H54 (cell line): ENCODE results near the gene ADAMTSL4.
"Not testable (repeated sequence)": the region's sequence is repeated elsewhere in the genome, so short reads cannot be mapped to it uniquely, and the experiment has no call there.

Source experiments
- DNase-seq: peaks from one replicate; pipeline ENCODE4 v3.0.0; 2011; ENCODE audit warnings: low spot score, mixed read lengths; ENCODE audit not compliant: insufficient read length
- FAIRE-seq: peaks from 3 replicates; lab custom pipeline; 2011; peaks lifted over from hg19 to GRCh38; lab: Jason Lieb, UNC
- POLR2A ChIP-seq: IDR thresholded peaks from 2 replicates; pipeline ENCODE4 v1.6.1; 2011; ENCODE audit warnings: low read depth, mild to moderate bottlenecking, low read length

ADAMTSL4 gene

GRCh38 chr1:150596976-150597375 lies 47.8 kb downstream of the ADAMTSL4 start:
- no peak for TF ChIP-seq POLR2A
- DNase-seq (no peak), FAIRE-seq (no peak)

DNA sequence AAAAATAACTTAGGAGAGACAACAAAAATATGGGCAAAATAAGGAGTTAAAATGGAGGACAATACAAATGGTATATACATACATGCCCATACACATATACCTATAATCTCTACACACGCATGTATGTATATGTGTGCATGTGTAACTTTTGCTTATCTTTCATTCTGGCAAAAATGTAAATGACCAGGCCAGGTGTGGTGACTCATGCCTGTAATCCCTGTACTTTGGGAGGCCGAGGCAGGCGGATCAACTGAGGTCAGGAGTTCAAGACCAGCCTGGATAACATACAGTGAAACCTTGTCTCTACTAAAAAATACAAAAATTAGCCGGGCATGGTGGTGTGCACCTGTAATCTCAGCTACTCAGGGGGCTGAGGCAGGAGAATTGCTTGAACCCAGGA lies 49.1 kb downstream of the ADAMTSL4 start:
- not testable (repeated sequence) for FAIRE-seq, DNase-seq

DNA sequence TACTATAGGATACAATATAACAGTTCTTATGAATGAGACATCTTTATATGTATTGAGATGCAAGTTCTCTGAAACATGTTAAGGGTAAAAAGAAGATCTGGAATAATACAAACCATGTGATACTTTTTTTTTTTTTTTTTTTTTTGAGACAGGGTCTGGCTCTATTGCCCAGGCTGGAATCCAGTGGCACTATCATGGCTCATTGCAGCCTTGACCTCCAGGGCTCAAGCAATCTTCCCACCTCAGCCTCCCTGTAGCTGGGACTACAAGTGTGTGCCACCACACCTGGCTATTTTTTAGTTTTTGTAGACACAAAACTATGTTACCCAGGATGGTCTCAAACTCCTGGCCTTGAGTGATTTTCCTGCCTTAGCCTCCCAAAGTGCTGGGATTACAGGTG lies 52.3 kb downstream of the ADAMTSL4 start:
- FAIRE-seq (no peak), DNase-seq (no peak)
- TF ChIP-seq POLR2A = no peak

- FAIRE-seq = not testable (repeated sequence)
Measured at GRCh38 chr1:150602372-150602771, 53.2 kb downstream of the ADAMTSL4 start.

DNA sequence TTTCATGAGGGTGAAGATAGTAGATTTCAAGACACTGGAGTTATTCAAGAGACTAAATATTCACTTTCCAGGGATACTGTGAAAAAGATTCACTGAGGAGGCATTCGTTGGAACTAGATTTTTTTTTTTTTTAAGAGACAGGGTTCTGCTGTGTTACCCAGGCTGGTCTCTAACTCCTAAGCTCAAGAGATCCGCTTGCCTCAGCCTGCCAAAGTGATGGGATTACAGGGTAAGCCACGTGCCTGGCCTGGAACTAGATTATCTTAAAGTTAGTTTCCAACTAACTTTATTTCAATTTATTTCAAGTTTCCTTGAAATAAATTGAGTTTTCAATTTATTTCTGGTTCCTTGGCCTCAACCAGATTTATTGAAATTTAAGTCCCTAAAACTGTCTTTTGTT lies 54.5 kb downstream of the ADAMTSL4 start:
- DNase-seq (no peak), FAIRE-seq (no peak)
- TF ChIP-seq POLR2A = no peak

More at GRCh38 chr1:150602372-150602771, 53.2 kb downstream of the ADAMTSL4 start:
- DNase-seq = not testable (repeated sequence)

GRCh38 chr1:150604226-150604588 lies 55.0 kb downstream of the ADAMTSL4 start:
- FAIRE-seq = no peak
- no peak for TF ChIP-seq POLR2A
- no peak for DNase-seq

GRCh38 chr1:150605451-150605731 lies 56.2 kb downstream of the ADAMTSL4 start:
- FAIRE-seq, DNase-seq: not testable (repeated sequence)

DNA sequence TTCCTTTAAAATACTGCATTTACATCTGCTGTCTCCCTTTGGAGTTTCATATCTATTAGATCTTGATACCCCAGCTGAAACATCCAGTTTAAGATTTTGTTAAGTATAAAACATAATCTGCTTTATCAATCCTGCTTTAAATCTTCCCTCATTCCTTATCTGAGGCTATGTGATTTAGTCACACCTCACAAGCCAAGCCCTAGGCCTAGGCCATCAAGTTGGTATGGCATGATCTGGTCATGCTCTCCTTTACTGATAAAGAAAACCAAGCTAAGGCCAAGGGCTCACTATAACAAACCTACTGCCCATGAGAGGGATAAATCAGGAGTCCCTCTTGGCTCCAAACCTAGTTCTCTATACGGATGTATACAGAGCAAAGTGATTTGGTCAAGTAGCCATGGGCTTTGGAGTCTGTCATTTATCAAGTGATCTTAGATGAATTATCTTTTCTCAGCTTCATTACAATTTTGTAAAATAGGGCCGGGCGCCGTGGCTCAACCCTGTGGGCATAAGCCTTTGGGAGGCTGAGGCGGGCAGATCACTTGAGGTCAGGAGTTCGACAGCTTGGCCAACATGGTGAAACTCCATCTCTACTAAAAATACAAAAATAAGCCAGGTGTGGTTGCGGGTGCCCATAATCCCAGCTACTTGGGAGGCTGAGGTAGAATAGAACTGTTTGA lies 57.4 kb downstream of the ADAMTSL4 start:
- no peak for FAIRE-seq

DNA sequence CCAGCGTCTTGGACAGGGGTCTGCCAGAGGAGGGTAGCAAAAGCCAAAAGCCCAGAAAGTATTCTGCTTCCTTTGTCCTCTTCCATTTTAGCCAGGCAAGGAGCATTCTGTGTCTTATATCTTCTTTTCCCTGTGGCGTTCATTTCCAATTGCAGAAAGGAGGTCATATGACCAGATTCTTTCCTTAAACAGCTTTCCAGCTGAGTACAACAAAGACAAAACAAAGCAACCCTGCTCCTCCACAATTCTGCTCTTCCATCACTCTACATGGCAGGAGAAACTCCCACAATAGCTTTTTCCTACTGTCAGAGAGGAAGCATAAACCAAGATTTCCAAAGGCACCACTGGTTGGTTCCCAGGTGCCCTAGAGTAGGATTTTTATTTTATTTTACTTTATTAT lies 60.5 kb downstream of the ADAMTSL4 start:
- DNase-seq = no peak
- TF ChIP-seq POLR2A = no peak
- no peak for FAIRE-seq

More for the DNA sequence above, 57.4 kb downstream of the ADAMTSL4 start:
- no peak for DNase-seq
- no peak for TF ChIP-seq POLR2A
